GM23248 (cell line): ENCODE results near the gene PIM3. TPM values are rescaled to one million over a fixed set of nuclear protein-coding genes. Genes with fewer than 3 reads are reported as not detected.

Experiments used
- DNase-seq: peaks from one replicate; pipeline ENCODE4 v3.0.0-alpha.2; 2015
- H2AFZ ChIP-seq: fragments of 200-600 bp; sonication (generic); 2 replicates; pipeline ENCODE4 v1.6.1; 2016; ENCODE audit warnings: antibody characterized with exemption
- H3F3A ChIP-seq: fragments of 200-600 bp; sonication (generic); 2 replicates; pipeline ENCODE4 v1.6.1; 2016; ENCODE audit warnings: mild to moderate bottlenecking, antibody characterized with exemption, mixed run types; ENCODE audit not compliant: insufficient read depth
- H3K27ac ChIP-seq: fragments of 200-600 bp; sonication (generic); 2 replicates; pipeline ENCODE4 v1.5.1; 2016; ENCODE audit warnings: mild to moderate bottlenecking
- H3K27me3 ChIP-seq: fragments of 200-600 bp; sonication (generic); replicated peaks from 2 replicates; pipeline ENCODE4 v1.6.1; 2016; ENCODE audit warnings: mild to moderate bottlenecking; ENCODE audit not compliant: insufficient read depth
- H3K36me3 ChIP-seq: fragments of 200-600 bp; sonication (generic); 2 replicates; pipeline ENCODE4 v1.6.1; 2016; ENCODE audit warnings: low read depth, mild to moderate bottlenecking
- H3K4me1 ChIP-seq: fragments of 200-600 bp; sonication (generic); 2 replicates; pipeline ENCODE4 v1.6.1; 2016; ENCODE audit warnings: mild to moderate bottlenecking; ENCODE audit not compliant: insufficient read depth
- H3K4me2 ChIP-seq: fragments of 200-600 bp; sonication (generic); one replicate; pipeline ENCODE4 v1.6.1; 2016; ENCODE audit warnings: mild to moderate bottlenecking; ENCODE audit not compliant: unreplicated experiment
- H3K4me3 ChIP-seq: fragments of 200-600 bp; sonication (generic); 2 replicates; pipeline ENCODE4 v1.5.1; 2016; ENCODE audit warnings: mild to moderate bottlenecking
- H3K79me2 ChIP-seq: fragments of 200-600 bp; sonication (generic); 2 replicates; pipeline ENCODE4 v1.6.1; 2016; ENCODE audit warnings: mild to moderate bottlenecking; ENCODE audit not compliant: insufficient read depth
- H3K9ac ChIP-seq: fragments of 200-600 bp; sonication (generic); 2 replicates; pipeline ENCODE4 v1.6.1; 2016; ENCODE audit warnings: mild to moderate bottlenecking
- H3K9me2 ChIP-seq: fragments of 200-600 bp; sonication (generic); 2 replicates; pipeline ENCODE4 v1.6.1; 2016; ENCODE audit warnings: mixed run types, mild to moderate bottlenecking, moderate library complexity; ENCODE audit not compliant: insufficient read depth
- H3K9me3 ChIP-seq: fragments of 200-600 bp; sonication (generic); one replicate; pipeline ENCODE4 v1.6.1; 2017; ENCODE audit warnings: low read depth
- H4K20me1 ChIP-seq: fragments of 200-600 bp; sonication (generic); 2 replicates; pipeline ENCODE4 v1.6.0; 2016; ENCODE audit not compliant: insufficient read depth
- EZH2 ChIP-seq: fragments of 200-600 bp; sonication (generic); IDR thresholded peaks from 2 replicates; pipeline ENCODE4 v1.6.1; 2018; ENCODE audit warnings: antibody characterized with exemption, mild to moderate bottlenecking; ENCODE audit not compliant: insufficient read depth, poor library complexity, severe bottlenecking
- EZH2phosphoT487 ChIP-seq: fragments of 200-600 bp; sonication (generic); IDR thresholded peaks from 2 replicates; pipeline ENCODE4 v1.6.1; 2018; ENCODE audit warnings: antibody characterized with exemption, moderate library complexity, mild to moderate bottlenecking, low read depth; ENCODE audit not compliant: insufficient read depth
- WGBS, 2 experiments: methylation state at CpG; one replicate each; pipeline ENCODE4 v1.1.6; 2015 to 2017; ENCODE audit warnings: low lambda C conversion rate in 2 of 2, low coverage in 1 of 2; ENCODE audit errors: missing lambda C conversion rate in 2 of 2; 5-methylcytosine and 5-hydroxymethylcytosine counted together
- in situ Hi-C: fragments of 300-500 bp; cut with MboI; formaldehyde crosslinking; loops from 2 replicates; pipeline ENCODE4 v1.15.0; 2020
- polyA plus RNA-seq: library from polyadenylated mRNA; unstranded; fragments of >200 nt; fragmentation: Nextera tagmentation; extraction: Ambion mirVana; gene quantifications from 2 replicates; pipeline ENCODE4 v1.2.1, GENCODE V29; 2016
- total RNA-seq: library from RNA; depleted of rRNA; stranded (reverse); fragments of >200 nt; shearing (Covaris generic); gene quantifications from 2 replicates; pipeline ENCODE4 v1.2.3, GENCODE V29; 2014

PIM3 gene
- total and polyA plus RNA-seq, 2 experiments from 2014 or later, result 10.8 to 16.2 TPM

GRCh38 chr22:49926916-49927315, 33.7 kb upstream of the PIM3 start:
- peaks cover 5% of the 10 kb centered on the region; the same call in 1 of the 2 replicates for H3K4me1 ChIP-seq
- H2AFZ ChIP-seq, result no peak overlapping the region
- no peaks in the 10 kb centered on the region for H3K27me3 ChIP-seq

GRCh38 chr22:49927483-49928184, 32.9 kb upstream of the PIM3 start:
- H3K27ac ChIP-seq, result no peak overlapping the region
- no peaks in the 10 kb centered on the region for H3K79me2 ChIP-seq
- no peak for DNase-seq
- no peak overlapping the region for H3K4me2 ChIP-seq
- no peaks in the 10 kb centered on the region for H3K9me2 ChIP-seq
- H3K9me3 ChIP-seq, result no peaks in the 10 kb centered on the region
- in situ Hi-C loops, result no loop called here
- no peaks in the 10 kb centered on the region for H3K27me3 ChIP-seq
- H3K36me3 ChIP-seq, result no peaks in the 10 kb centered on the region; the same call in 1 of the 2 replicates
- TF ChIP-seq EZH2, result no peak
- TF ChIP-seq EZH2phosphoT487, result no peak
- 0 out of 2 replicates have a peak, but pooled peaks cover 5% of the 10 kb centered on the region for H3F3A ChIP-seq
- 92 to 93% methylated on average over 18 to 26 of the region's 26 CpGs for WGBS, 2 experiments
- no peaks in the 10 kb centered on the region for H4K20me1 ChIP-seq
- peaks cover 5% of the 10 kb centered on the region; the same call in 1 of the 2 replicates for H3K4me1 ChIP-seq
- H2AFZ ChIP-seq, result no peak overlapping the region
- no peak overlapping the region for H3K4me3 ChIP-seq
- H3K9ac ChIP-seq, result no peak overlapping the region

More at GRCh38 chr22:49926916-49927315, 33.7 kb upstream of the PIM3 start:
- no peaks in the 10 kb centered on the region; the same call in 1 of the 2 replicates for H3K36me3 ChIP-seq
- H3K79me2 ChIP-seq, result no peaks in the 10 kb centered on the region
- no peak overlapping the region for H3K27ac ChIP-seq
- DNase-seq, result no peak
- in situ Hi-C loops, result no loop called here
- H3K4me2 ChIP-seq, result no peak overlapping the region
- TF ChIP-seq EZH2phosphoT487 (no peak), EZH2 (no peak)
- 0 out of 2 replicates have a peak, but pooled peaks cover 5% of the 10 kb centered on the region for H3F3A ChIP-seq
- H3K9me3 ChIP-seq, result no peaks in the 10 kb centered on the region
- no peaks in the 10 kb centered on the region for H3K9me2 ChIP-seq
- H4K20me1 ChIP-seq, result no peaks in the 10 kb centered on the region
- H3K9ac ChIP-seq, result no peak overlapping the region
- H3K4me3 ChIP-seq, result no peak overlapping the region
- WGBS, 2 experiments, result 77 to 81% methylated on average over 14 to 18 of the region's 18 CpGs

- H2AFZ ChIP-seq, result no peak overlapping the region
- H3K9me3 ChIP-seq, result no peaks in the 10 kb centered on the region
- H3K9ac ChIP-seq, result no peak overlapping the region
- in situ Hi-C loops, result no loop called here
- H3K79me2 ChIP-seq, result no peaks in the 10 kb centered on the region
- no peak overlapping the region for H3K4me3 ChIP-seq
- 75 to 79% methylated on average over 8 of the region's 8 CpGs for WGBS, 2 experiments
- no peak for TF ChIP-seq EZH2phosphoT487
- no peak for TF ChIP-seq EZH2
- H3K4me1 ChIP-seq, result peaks cover 5% of the 10 kb centered on the region; the same call in 1 of the 2 replicates
- no peaks in the 10 kb centered on the region for H3K9me2 ChIP-seq
- H4K20me1 ChIP-seq, result no peaks in the 10 kb centered on the region
- no peaks in the 10 kb centered on the region for H3K27me3 ChIP-seq
- no peak for DNase-seq
- no peak overlapping the region for H3K27ac ChIP-seq
- no peaks in the 10 kb centered on the region; the same call in 1 of the 2 replicates for H3K36me3 ChIP-seq
- H3K4me2 ChIP-seq, result no peak overlapping the region
- H3F3A ChIP-seq, result 0 out of 2 replicates have a peak, but pooled peaks cover 5% of the 10 kb centered on the region
Observed at GRCh38 chr22:49928185-49928495, 32.4 kb upstream of the PIM3 start.

GRCh38 chr22:49928555-49929210, 31.9 kb upstream of the PIM3 start:
- WGBS, 2 experiments, result 23 to 42% methylated on average over 22 to 27 of the region's 38 CpGs
- Histone ChIP-seq H3K27me3 (no peaks in the 10 kb centered on the region), H4K20me1 (no peaks in the 10 kb centered on the region), H3K27ac (no peak overlapping the region), H3K9me2 (no peaks in the 10 kb centered on the region), H2AFZ (no peak overlapping the region), H3K4me2 (no peak overlapping the region), H3F3A (0 out of 2 replicates have a peak, but pooled peaks cover 5% of the 10 kb centered on the region), H3K79me2 (no peaks in the 10 kb centered on the region), H3K4me3 (no peak overlapping the region), H3K36me3 (no peaks in the 10 kb centered on the region; the same call in 1 of the 2 replicates), H3K4me1 (peaks cover 5% of the 10 kb centered on the region; the same call in 1 of the 2 replicates), H3K9me3 (no peaks in the 10 kb centered on the region), H3K9ac (no peak overlapping the region)
- in situ Hi-C loops, result no loop called here
- TF ChIP-seq EZH2phosphoT487, result no peak
- no peak for TF ChIP-seq EZH2
- DNase-seq, result no peak
